Omental fat pad (tissue), 4 donors: Measurements from ENCODE around the gene CDC14B. TPM values are rescaled to one million over a fixed set of nuclear protein-coding genes. Genes with fewer than 3 reads are reported as not detected.

Experiments
- ATAC-seq: fragments of 150-250 bp; one replicate; pipeline ENCODE4 v1.9.1; 2016; ENCODE audit warnings: mild to moderate bottlenecking, moderate library complexity; ENCODE audit not compliant: low FRiP score
- DNase-seq: peaks from one replicate; pipeline ENCODE4 v3.0.0-alpha.2; 2019; ENCODE audit warnings: low spot score
- total RNA-seq, 4 donors: library from RNA; depleted of rRNA; stranded (reverse); fragments of >200 nt; gene quantifications; one replicate each; pipeline ENCODE4 v1.1.0, GENCODE V29; 2016
- TF ChIP-seq, protein P1 (sequence below), 3 donors: fragments of 450-650 bp; IDR thresholded peaks; one replicate each; pipeline ENCODE4 v1.5.1; 2016 to 2017; ENCODE audit warnings: antibody characterized with exemption in 3 of 3, mild to moderate bottlenecking in 3 of 3, moderate library complexity in 2 of 3

The CDC14B gene
- total RNA-seq, 4 donors from 2014 or later: 14.4 to 40.5 (median 21.5) TPM

DNA sequence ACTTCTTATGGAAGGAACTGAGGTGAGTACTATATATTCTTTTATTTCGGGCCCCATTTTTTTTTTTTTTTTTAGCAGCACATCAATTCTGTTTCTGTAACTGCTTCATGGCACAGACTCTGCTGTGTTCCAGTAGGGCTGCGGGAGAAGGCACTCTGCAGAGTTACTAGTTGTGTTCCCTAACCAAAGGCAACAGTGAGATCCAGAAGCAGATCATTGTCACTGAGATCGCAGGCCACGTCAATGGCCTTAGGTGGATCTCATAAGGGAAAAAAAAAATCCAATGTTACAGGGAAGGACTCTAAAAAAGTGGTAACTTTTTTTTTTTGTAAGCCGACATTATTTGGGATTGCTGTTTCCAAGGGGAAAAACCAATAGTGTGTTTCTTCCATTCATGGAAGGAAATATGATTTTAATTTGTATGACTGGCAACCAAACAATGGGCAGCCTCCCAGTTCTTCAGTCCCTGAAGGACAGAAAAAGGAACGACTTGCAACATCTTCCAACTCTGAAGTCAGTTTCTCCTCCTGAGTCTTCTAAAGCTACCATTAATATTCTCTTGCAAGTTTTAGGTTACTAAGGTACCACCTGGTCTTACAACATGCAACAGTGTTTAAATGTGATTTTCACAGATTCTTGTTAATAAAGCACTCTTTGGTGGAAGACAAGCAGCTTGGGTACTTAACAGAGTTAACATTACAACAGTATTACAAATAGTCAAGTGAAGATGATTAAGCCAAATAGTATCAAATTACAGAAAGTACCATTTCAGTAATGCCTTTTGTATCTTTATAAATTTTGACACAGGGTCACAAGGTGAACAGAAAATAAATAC lies 116.9 kb downstream of the CDC14B start:
- ATAC-seq: no peak
- no peak for DNase-seq
- TF ChIP-seq, protein P1, sequence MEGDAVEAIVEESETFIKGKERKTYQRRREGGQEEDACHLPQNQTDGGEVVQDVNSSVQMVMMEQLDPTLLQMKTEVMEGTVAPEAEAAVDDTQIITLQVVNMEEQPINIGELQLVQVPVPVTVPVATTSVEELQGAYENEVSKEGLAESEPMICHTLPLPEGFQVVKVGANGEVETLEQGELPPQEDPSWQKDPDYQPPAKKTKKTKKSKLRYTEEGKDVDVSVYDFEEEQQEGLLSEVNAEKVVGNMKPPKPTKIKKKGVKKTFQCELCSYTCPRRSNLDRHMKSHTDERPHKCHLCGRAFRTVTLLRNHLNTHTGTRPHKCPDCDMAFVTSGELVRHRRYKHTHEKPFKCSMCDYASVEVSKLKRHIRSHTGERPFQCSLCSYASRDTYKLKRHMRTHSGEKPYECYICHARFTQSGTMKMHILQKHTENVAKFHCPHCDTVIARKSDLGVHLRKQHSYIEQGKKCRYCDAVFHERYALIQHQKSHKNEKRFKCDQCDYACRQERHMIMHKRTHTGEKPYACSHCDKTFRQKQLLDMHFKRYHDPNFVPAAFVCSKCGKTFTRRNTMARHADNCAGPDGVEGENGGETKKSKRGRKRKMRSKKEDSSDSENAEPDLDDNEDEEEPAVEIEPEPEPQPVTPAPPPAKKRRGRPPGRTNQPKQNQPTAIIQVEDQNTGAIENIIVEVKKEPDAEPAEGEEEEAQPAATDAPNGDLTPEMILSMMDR (IDR thresholded peaks at IDR 0.05): no peak

DNA sequence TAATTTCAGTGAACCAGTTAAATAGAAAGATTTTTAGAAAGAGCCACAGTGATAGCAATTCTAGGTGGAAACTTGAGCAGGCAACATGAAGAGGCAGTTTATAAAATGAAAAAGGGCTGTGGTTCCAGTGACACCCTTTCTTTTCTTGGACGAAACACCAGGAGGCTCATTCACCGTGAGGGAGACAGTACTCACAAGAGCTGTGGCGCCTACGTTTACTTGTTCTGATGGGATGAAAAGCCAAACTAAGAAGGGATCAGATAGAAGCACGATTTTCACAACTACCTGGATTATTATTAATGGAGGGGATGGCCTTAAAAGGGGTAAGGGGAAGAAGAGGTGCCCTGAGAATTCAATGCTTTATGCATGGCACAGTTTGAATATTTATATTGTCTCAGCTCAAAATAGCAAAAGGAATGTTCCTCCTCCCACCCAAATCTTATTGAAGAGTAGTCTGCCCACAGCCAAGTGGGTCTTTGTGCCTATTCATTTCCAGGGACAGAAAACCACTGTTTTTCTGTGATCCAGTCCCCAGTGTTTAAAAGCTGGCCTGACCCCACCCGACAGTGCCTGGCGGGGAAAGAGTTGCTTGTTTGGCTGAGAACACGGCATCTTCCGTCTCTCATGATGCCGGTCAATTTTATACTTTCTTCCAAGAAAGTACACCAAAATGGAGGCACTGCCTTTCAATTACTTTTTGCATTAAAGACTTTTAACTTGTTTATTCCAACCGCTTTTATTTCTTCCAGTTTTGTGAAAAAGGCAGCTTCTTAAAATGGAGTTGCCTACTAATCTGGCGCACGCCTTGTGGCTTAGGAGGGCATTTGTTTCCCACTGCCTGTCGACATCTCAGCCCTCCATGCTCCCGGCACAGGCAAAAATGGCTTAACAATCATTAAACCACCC lies 117.8 kb downstream of the CDC14B start:
- no peak for ATAC-seq
- no peak for DNase-seq
- TF ChIP-seq, protein P1 (IDR thresholded peaks at IDR 0.05): no peak

DNA sequence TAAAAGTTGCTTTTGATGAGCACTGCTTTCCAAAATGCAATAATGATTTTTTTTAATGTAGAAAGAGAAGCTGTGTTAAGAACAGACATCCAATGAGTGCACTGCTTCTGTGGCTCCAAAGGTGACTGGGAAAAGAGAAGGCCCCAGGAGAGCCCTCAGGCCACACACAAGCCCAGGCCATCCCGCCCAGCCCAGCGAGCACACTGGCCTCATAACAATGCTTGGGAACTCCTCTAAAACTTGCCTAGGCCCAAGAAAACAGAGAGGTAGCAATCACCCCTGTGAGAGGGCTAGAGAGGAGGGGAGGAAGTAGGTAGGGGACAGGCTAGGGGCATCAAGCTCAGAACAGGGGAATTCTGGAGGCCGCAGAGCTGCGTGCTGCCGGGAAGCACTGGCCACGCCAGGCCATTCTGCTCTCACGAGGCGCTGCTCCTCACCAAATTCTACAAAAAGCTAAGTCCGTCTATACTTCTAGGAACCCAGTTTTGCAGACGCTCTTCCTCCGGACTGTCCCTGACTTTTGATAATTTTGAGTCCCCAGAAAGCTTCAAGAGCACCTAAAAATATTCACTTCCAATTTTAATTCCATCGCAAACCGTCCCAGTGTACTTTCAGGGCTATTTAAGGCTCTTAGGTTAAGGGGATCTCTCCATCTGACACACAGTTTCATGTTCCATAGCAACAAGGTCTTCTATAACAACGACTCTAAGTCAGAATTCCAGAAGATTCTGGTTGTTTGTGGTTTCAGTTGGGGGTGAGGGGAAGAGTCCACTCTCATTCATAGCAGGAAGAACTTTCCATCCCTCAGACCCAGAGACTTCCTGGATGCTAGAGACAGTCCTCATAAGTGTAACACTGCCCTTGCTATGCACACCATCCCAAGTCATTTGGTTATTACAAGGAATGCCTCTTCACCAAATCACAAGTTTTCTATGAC lies 118.7 kb downstream of the CDC14B start:
- ATAC-seq (no peak), DNase-seq (no peak)
- TF ChIP-seq, protein P1 (IDR thresholded peaks at IDR 0.05): no peak

DNA sequence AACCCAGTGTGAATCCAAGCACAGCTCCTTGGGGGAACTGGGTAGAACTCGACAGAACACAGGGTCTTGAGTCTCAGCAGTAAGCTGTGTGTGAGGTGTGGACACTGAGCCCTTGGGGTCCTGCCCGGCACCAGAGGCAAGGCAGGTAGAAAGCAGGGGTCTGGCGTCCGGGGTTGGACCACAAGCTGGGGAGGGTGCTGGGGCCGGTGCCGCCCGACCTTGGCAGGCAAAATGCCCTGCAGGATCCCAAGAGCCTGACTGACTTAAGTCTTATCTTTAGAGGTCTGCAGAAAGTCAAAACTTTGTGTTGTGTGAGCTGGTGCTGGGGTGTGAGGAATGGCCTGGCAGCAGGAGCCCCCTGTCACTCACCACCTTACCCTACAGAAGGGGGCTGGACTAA lies 120.4 kb downstream of the CDC14B start:
- ATAC-seq (no peak), DNase-seq (no peak)
- TF ChIP-seq, protein P1 (IDR thresholded peaks at IDR 0.05): no peak

DNA sequence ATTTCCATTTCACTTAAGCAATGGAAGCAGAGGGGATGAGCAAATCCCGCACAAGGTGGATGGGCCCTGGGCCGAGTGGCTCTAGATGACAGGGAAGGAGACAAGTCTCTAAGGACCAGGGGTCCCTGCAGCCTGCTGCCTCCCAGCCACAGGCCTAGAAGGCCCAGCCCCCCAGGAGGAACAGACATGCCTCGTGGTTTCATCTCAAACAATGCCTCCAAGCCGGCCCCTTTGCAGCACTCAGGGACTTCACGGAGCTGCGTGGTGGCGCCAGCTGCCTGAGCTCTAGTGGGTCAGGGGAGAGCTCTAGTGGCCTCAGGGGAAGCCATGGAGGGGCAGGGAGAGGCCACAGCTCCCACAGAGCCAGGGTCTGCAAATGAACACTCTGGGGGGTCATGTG lies 120.8 kb downstream of the CDC14B start:
- DNase-seq (no peak), ATAC-seq (no peak)
- TF ChIP-seq, protein P1 (IDR thresholded peaks at IDR 0.05): no peak

DNA sequence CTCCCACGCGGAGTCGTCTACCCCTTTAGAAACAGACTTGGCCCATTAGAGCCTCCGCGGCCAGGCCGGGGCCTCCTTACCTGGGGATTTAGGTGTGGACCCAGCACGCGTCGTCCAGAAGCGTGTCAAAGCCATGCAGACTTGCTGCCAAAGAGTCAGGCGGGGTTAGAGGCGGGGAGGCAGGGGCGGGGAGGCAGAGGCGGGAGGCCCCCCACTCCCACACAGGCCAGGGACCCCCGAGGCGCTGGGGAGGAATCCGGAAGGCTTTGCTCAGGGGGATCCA lies 122.6 kb downstream of the CDC14B start:
- no peak for DNase-seq
- ATAC-seq: no peak
- TF ChIP-seq, protein P1 (IDR thresholded peaks at IDR 0.05): no peak
